Esophagus muscularis mucosa (tissue), 4 donors: ENCODE results near the gene TLCD1. TPM values are rescaled to one million over a fixed set of nuclear protein-coding genes. Genes with fewer than 3 reads are reported as not detected.

Source experiments
- DNase-seq: peaks from one replicate; pipeline ENCODE4 v3.0.0-alpha.2; 2017; ENCODE audit errors: extremely low spot score
- H3K27ac ChIP-seq, 4 donors: fragments of 200-600 bp; sonication (generic); replicated peaks in 1 of 4; 1 replicate in 3 of 4; 2 replicates in 1 of 4; pipeline ENCODE4 v1.5.1; 2016 to 2019; ENCODE audit warnings: mild to moderate bottlenecking in 1 of 4
- H3K27me3 ChIP-seq, 4 donors: fragments of 200-600 bp; sonication (generic); one replicate each; pipeline versions ENCODE4 v1.5.1 to v1.6.0; 2016 to 2019
- H3K36me3 ChIP-seq, 4 donors: fragments of 200-600 bp; sonication (generic); one replicate each; pipeline ENCODE4 v1.5.1; 2016 to 2019
- H3K4me1 ChIP-seq, 4 donors: fragments of 200-600 bp; sonication (generic); one replicate each; pipeline ENCODE4 v1.5.1; 2016 to 2019
- H3K4me3 ChIP-seq, 4 donors: fragments of 200-600 bp; sonication (generic); 1 replicate in 2 of 4; 2 replicates in 2 of 4; pipeline ENCODE4 v1.5.1; 2016 to 2019; ENCODE audit warnings: mild to moderate bottlenecking in 4 of 4, moderate library complexity in 1 of 4
- H3K9me3 ChIP-seq, 4 donors: fragments of 200-600 bp; sonication (generic); 1 replicate in 3 of 4; 2 replicates in 1 of 4; pipeline ENCODE4 v1.5.1; 2016 to 2019
- CTCF ChIP-seq, 3 experiments: fragments of 200-600 bp in 2 of 3; fragments of 450-650 bp in 1 of 3; sonication (generic) in 2 of 3; IDR thresholded peaks; one replicate each; pipeline ENCODE4 v1.5.1; 2017 to 2019; ENCODE audit warnings: antibody characterized with exemption in 3 of 3, mild to moderate bottlenecking in 2 of 3, moderate library complexity in 1 of 3
- EP300 ChIP-seq: sonication (generic); formaldehyde crosslinking; IDR thresholded peaks from one replicate; pipeline ENCODE4 v1.6.1; 2017; ENCODE audit warnings: antibody characterized with exemption
- POLR2A ChIP-seq: fragments of 450-650 bp; IDR thresholded peaks from one replicate; pipeline ENCODE4 v1.6.1; 2017; ENCODE audit warnings: antibody characterized with exemption, moderate library complexity, mild to moderate bottlenecking, low read depth
- POLR2AphosphoS5 ChIP-seq, 2 donors: sonication (generic); formaldehyde crosslinking; IDR thresholded peaks; one replicate each; pipeline ENCODE4 v1.6.1; 2017; ENCODE audit warnings: antibody characterized with exemption in 2 of 2
- WGBS: methylation state at CpG from one replicate; pipeline ENCODE4 v1.1.5; 2018; 5-methylcytosine and 5-hydroxymethylcytosine counted together
- intact Hi-C: fragments of 100-400 bp; cut with DNase I; formaldehyde crosslinking; loops from one replicate; pipeline ENCODE4 v1.15.1; 2023
- total RNA-seq, 4 donors: library from RNA; depleted of rRNA; stranded (reverse); fragments of >200 nt; gene quantifications; one replicate each; pipeline versions ENCODE4 v1.1.0 to v1.2.1, GENCODE V29; 2016

The TLCD1 gene
- total RNA-seq, 4 donors from 2014 or later, result 1.0 to 1.5 (median 1.3) TPM; not detected in 1

GRCh38 chr17:28711723-28712031 lies 14.4 kb downstream of the TLCD1 start, which contains the start of gene PROCA1:
PROCA1 (minus strand) TSS chr17:28711888; CDS start chr17:28711660, 228 bp downstream.
- H3K27ac ChIP-seq, result peak within 1 kb of the TSS; percentile 91 to 96 (median 93)
- no peaks in the 10 kb centered on the region for H3K27me3 ChIP-seq
- DNase-seq, result no peak
- WGBS, result 43% methylated on average over 1 of the region's 20 CpGs
- H3K4me1 ChIP-seq, result peaks cover 28 to 48% (median 38%) of the 10 kb centered on the region in 4 donors
- H3K4me3 ChIP-seq, result peak within 1 kb of the TSS; percentile 65 to 79 (median 72)
- TF ChIP-seq EP300 (no peak), POLR2A (no peak), CTCF (IDR thresholded peaks at IDR 0.05) (no peak), POLR2AphosphoS5 (IDR thresholded peaks at IDR 0.05) (no peak)
- H3K9me3 ChIP-seq, result no peaks in the 10 kb centered on the region
- intact Hi-C loops, result no loop called here
- H3K36me3 ChIP-seq, result peaks cover 5 to 33% (median 21%) of the 10 kb centered on the region in 4 donors

GRCh38 chr17:28710861-28711722 lies 14.9 kb downstream of the TLCD1 start:
- WGBS, result 1% methylated on average over 34 of the region's 74 CpGs
- Histone ChIP-seq H3K4me1 (peaks cover 22 to 43% (median 32%) of the 10 kb centered on the region in 4 donors), H3K27ac (peak overlapping the region; percentile 91 to 96 (median 93)), H3K27me3 (no peaks in the 10 kb centered on the region), H3K4me3 (peak overlapping the region; percentile 65 to 79 (median 72)), H3K9me3 (no peaks in the 10 kb centered on the region), H3K36me3 (peaks cover 5 to 33% (median 21%) of the 10 kb centered on the region in 4 donors)
- intact Hi-C loops, result no loop called here
- DNase-seq, result peak; percentile 96
- peak; percentile 27 for TF ChIP-seq POLR2A
- no peak for TF ChIP-seq CTCF (IDR thresholded peaks at IDR 0.05)
- peak; percentile 80 to 90 for TF ChIP-seq POLR2AphosphoS5 (IDR thresholded peaks at IDR 0.05)

- peaks cover 10 to 28% (median 23%) of the 10 kb centered on the region in 4 donors for H3K36me3 ChIP-seq
- H3K27me3 ChIP-seq, result no peaks in the 10 kb centered on the region
- DNase-seq, result no peak
- H3K9me3 ChIP-seq, result no peaks in the 10 kb centered on the region
- H3K27ac ChIP-seq, result no peak overlapping the region
- WGBS, result 94% methylated on average over 2 of the region's 2 CpGs
- H3K4me3 ChIP-seq, result no peak overlapping the region
- intact Hi-C loops, result loop anchor here (5.0 kb wide), 1 partner anchor 45 kb away; the partner anchor contains the start of genes SDF2 and SUPT6H
- no peak for TF ChIP-seq CTCF (IDR thresholded peaks at IDR 0.05)
- TF ChIP-seq POLR2A, result no peak
- no peak for TF ChIP-seq POLR2AphosphoS5 (IDR thresholded peaks at IDR 0.05)
- TF ChIP-seq EP300, result no peak
- peaks cover 14 to 25% (median 22%) of the 10 kb centered on the region in 4 donors for H3K4me1 ChIP-seq
Measured at GRCh38 chr17:28707339-28707720, 18.7 kb downstream of the TLCD1 start.

- TF ChIP-seq POLR2A, result no peak
- TF ChIP-seq POLR2AphosphoS5 (IDR thresholded peaks at IDR 0.05), result no peak
- no peak for TF ChIP-seq CTCF (IDR thresholded peaks at IDR 0.05)
- no peak for TF ChIP-seq EP300
- intact Hi-C loops, result loop anchor here (5.0 kb wide), 1 partner anchor 44 kb away; the partner anchor contains the start of genes SDF2 and SUPT6H
- Histone ChIP-seq H3K27ac (no peak overlapping the region), H3K9me3 (no peaks in the 10 kb centered on the region), H3K4me3 (no peak overlapping the region), H3K27me3 (no peaks in the 10 kb centered on the region), H3K4me1 (peaks cover 8 to 19% (median 16%) of the 10 kb centered on the region in 4 donors), H3K36me3 (peaks cover 16 to 34% (median 29%) of the 10 kb centered on the region in 4 donors)
- WGBS, result 64% methylated on average over 7 of the region's 7 CpGs
- DNase-seq, result no peak
Measured at GRCh38 chr17:28706471-28707338, 19.3 kb downstream of the TLCD1 start.
